ENCODE measurements around the gene CFDP1.
A peak's percentile ranks its signal among the peaks of the same experiment; 100 is the strongest.

The CFDP1 gene

GRCh38 chr16:75398333-75398732 lies 35.0 kb downstream of the CFDP1 start:
- Histone ChIP-seq H3K27ac (ENCODE audit: insufficient read depth in 1 of 2, low read depth in 1 of 2, low read length in 2 of 2, poor library complexity in 1 of 2, severe bottlenecking in 2 of 2) (no peak overlapping the region), H3K9me3 (ENCODE audit: control extremely low read depth in 1 of 5, control insufficient read depth in 4 of 5, insufficient read depth in 2 of 5, low read depth in 1 of 5, low read length in 4 of 5) (no peaks in the 10 kb centered on the region), H3K4me3 (ENCODE audit: control insufficient read depth in 1 of 7, extremely low read depth in 1 of 7, insufficient read depth in 4 of 7, low read depth in 2 of 7, low read length in 6 of 7) (no peak overlapping the region), H3K4me1 (ENCODE audit: control extremely low read depth in 1 of 4, control insufficient read depth in 4 of 4, insufficient read depth in 4 of 4, low read length in 3 of 4) (peaks cover 0 to 10% (median 4%) of the 10 kb centered on the region in 4 experiments), H3K27me3 (replicated peaks in 2 of 5; ENCODE audit: control insufficient read depth in 4 of 5, insufficient read depth in 5 of 5, low read length in 4 of 5) (no peaks in the 10 kb centered on the region), H3K36me3 (ENCODE audit: control insufficient read depth in 4 of 4, insufficient read depth in 4 of 4, low read length in 3 of 4) (peaks cover 4 to 17% (median 9%) of the 10 kb centered on the region in 4 experiments)
- ChIA-PET POLR2A (no interaction called here), CTCF (interaction anchor here (0.8 to 1.4 kb wide), 2 partner anchors 164 to 199 kb away, joined by 3 read pairs; no protein-coding TSS in a partner anchor)
- WGBS (ENCODE audit: insufficient coverage), result 91% methylated on average over 1 of the region's 1 CpG
- DNase-seq, result no peak

- WGBS (ENCODE audit: insufficient coverage), result 100% methylated on average over 5 of the region's 5 CpGs
- no peak overlapping the region for H3K27ac ChIP-seq (ENCODE audit: insufficient read depth in 1 of 2, low read depth in 1 of 2, low read length in 2 of 2, poor library complexity in 1 of 2, severe bottlenecking in 2 of 2)
- ChIA-PET POLR2A (no interaction called here), CTCF (interaction anchor here (0.9 to 2.7 kb wide), 2 partner anchors 95 to 196 kb away, joined by 3 to 7 read pairs; no protein-coding TSS in a partner anchor)
- peaks cover 13 to 37% (median 20%) of the 10 kb centered on the region in 4 experiments for H3K36me3 ChIP-seq (ENCODE audit: control insufficient read depth in 4 of 4, insufficient read depth in 4 of 4, low read length in 3 of 4)
- H3K27me3 ChIP-seq (replicated peaks in 2 of 5; ENCODE audit: control insufficient read depth in 4 of 5, insufficient read depth in 5 of 5, low read length in 4 of 5), result peaks cover 0 to 12% (median 4%) of the 10 kb centered on the region in 5 experiments
- H3K4me1 ChIP-seq (ENCODE audit: control extremely low read depth in 1 of 4, control insufficient read depth in 4 of 4, insufficient read depth in 4 of 4, low read length in 3 of 4), result no peaks in the 10 kb centered on the region
- DNase-seq, result no peak
- no peak overlapping the region for H3K4me3 ChIP-seq (ENCODE audit: control insufficient read depth in 1 of 7, extremely low read depth in 1 of 7, insufficient read depth in 4 of 7, low read depth in 2 of 7, low read length in 6 of 7)
- no peaks in the 10 kb centered on the region for H3K9me3 ChIP-seq (ENCODE audit: control extremely low read depth in 1 of 5, control insufficient read depth in 4 of 5, insufficient read depth in 2 of 5, low read depth in 1 of 5, low read length in 4 of 5)
These were observed 38.4 kb downstream of the CFDP1 start for GRCh38 chr16:75394941-75395340.

GRCh38 chr16:75392906-75393305 lies 40.4 kb downstream of the CFDP1 start:
- H3K36me3 ChIP-seq (ENCODE audit: control insufficient read depth in 4 of 4, insufficient read depth in 4 of 4, low read length in 3 of 4), result peaks cover 16 to 46% (median 23%) of the 10 kb centered on the region in 4 experiments
- no peaks in the 10 kb centered on the region for H3K4me1 ChIP-seq (ENCODE audit: control extremely low read depth in 1 of 4, control insufficient read depth in 4 of 4, insufficient read depth in 4 of 4, low read length in 3 of 4)
- ChIA-PET POLR2A (no interaction called here), CTCF (interaction anchor here (0.6 to 4.8 kb wide), 5 partner anchors 9 to 371 kb away, joined by 3 to 33 read pairs (median 5); no protein-coding TSS in a partner anchor)
- no peaks in the 10 kb centered on the region for H3K9me3 ChIP-seq (ENCODE audit: control extremely low read depth in 1 of 5, control insufficient read depth in 4 of 5, insufficient read depth in 2 of 5, low read depth in 1 of 5, low read length in 4 of 5)
- 100% methylated on average over 2 of the region's 2 CpGs for WGBS (ENCODE audit: insufficient coverage)
- peaks cover 0 to 18% (median 4%) of the 10 kb centered on the region in 5 experiments for H3K27me3 ChIP-seq (replicated peaks in 2 of 5; ENCODE audit: control insufficient read depth in 4 of 5, insufficient read depth in 5 of 5, low read length in 4 of 5)
- H3K27ac ChIP-seq (ENCODE audit: insufficient read depth in 1 of 2, low read depth in 1 of 2, low read length in 2 of 2, poor library complexity in 1 of 2, severe bottlenecking in 2 of 2), result no peak overlapping the region
- DNase-seq, result no peak
- H3K4me3 ChIP-seq (ENCODE audit: control insufficient read depth in 1 of 7, extremely low read depth in 1 of 7, insufficient read depth in 4 of 7, low read depth in 2 of 7, low read length in 6 of 7), result no peak overlapping the region

DNA sequence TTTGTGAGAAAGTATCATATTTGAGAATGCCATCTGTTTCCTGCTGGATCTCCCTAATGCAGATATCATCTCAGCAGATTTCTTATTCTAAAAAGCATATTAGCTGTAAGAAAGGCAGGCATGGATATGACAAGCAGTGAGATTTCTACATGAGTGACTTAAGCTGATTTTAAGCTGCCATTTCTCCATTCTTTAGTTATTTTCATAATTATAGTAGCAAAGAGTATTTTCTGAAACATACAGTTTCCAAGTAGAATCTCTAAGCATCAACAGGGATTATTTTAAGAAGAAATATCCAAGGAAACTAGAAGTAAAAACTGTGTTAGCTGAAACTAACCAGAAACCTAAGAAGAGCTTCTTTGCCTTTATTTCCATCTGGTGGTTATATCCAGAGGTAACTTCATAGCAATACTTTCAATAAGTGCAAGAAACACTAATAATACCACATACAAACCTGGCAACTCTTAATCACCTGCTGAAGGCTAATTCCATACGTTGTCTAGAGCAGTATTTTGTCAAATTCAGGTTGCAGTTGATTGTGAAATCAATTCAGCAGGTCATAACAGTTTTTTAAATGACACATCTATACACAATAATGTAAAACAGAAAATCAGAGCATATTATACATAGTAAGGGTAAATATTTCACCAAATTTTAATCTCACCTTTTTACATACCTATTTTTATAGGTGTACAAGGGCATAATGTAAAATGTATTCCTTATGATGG lies 42.2 kb downstream of the CFDP1 start:
- ChIA-PET POLR2A (interaction anchor here (0.5 to 0.6 kb wide), 2 partner anchors 9 to 157 kb away, joined by 3 to 5 read pairs; no protein-coding TSS in a partner anchor), CTCF (interaction anchor here (1.1 to 4.8 kb wide), 7 partner anchors 9 to 375 kb away, joined by 3 to 33 read pairs (median 4); no protein-coding TSS in a partner anchor)
- H3K27me3 ChIP-seq (replicated peaks in 2 of 5; ENCODE audit: control insufficient read depth in 4 of 5, insufficient read depth in 5 of 5, low read length in 4 of 5), result peaks cover 0 to 18% (median 6%) of the 10 kb centered on the region in 5 experiments
- WGBS (ENCODE audit: insufficient coverage), result no CpG with 5 or more reads among the region's 1 CpG
- no peaks in the 10 kb centered on the region for H3K9me3 ChIP-seq (ENCODE audit: control extremely low read depth in 1 of 5, control insufficient read depth in 4 of 5, insufficient read depth in 2 of 5, low read depth in 1 of 5, low read length in 4 of 5)
- H3K4me3 ChIP-seq (ENCODE audit: control insufficient read depth in 1 of 7, extremely low read depth in 1 of 7, insufficient read depth in 4 of 7, low read depth in 2 of 7, low read length in 6 of 7), result no peak overlapping the region
- no peak overlapping the region for H3K27ac ChIP-seq (ENCODE audit: insufficient read depth in 1 of 2, low read depth in 1 of 2, low read length in 2 of 2, poor library complexity in 1 of 2, severe bottlenecking in 2 of 2)
- H3K36me3 ChIP-seq (ENCODE audit: control insufficient read depth in 4 of 4, insufficient read depth in 4 of 4, low read length in 3 of 4), result peaks cover 16 to 53% (median 24%) of the 10 kb centered on the region in 4 experiments
- no peaks in the 10 kb centered on the region for H3K4me1 ChIP-seq (ENCODE audit: control extremely low read depth in 1 of 4, control insufficient read depth in 4 of 4, insufficient read depth in 4 of 4, low read length in 3 of 4)
- DNase-seq, result peak in 1 of 3 donors; percentile 24

- ChIA-PET POLR2A (no interaction called here), CTCF (interaction anchor here (0.6 to 4.8 kb wide), 11 partner anchors 9 to 662 kb away, joined by 3 to 33 read pairs (median 3); no protein-coding TSS in a partner anchor)
- 100% methylated on average over 1 of the region's 2 CpGs for WGBS (ENCODE audit: insufficient coverage)
- DNase-seq, result no peak
- no peaks in the 10 kb centered on the region for H3K9me3 ChIP-seq (ENCODE audit: control extremely low read depth in 1 of 5, control insufficient read depth in 4 of 5, insufficient read depth in 2 of 5, low read depth in 1 of 5, low read length in 4 of 5)
- no peaks in the 10 kb centered on the region for H3K4me1 ChIP-seq (ENCODE audit: control extremely low read depth in 1 of 4, control insufficient read depth in 4 of 4, insufficient read depth in 4 of 4, low read length in 3 of 4)
- H3K27me3 ChIP-seq (replicated peaks in 2 of 5; ENCODE audit: control insufficient read depth in 4 of 5, insufficient read depth in 5 of 5, low read length in 4 of 5), result peaks cover 0 to 20% (median 9%) of the 10 kb centered on the region in 5 experiments
- H3K4me3 ChIP-seq (ENCODE audit: control insufficient read depth in 1 of 7, extremely low read depth in 1 of 7, insufficient read depth in 4 of 7, low read depth in 2 of 7, low read length in 6 of 7), result no peak overlapping the region
- H3K27ac ChIP-seq (ENCODE audit: insufficient read depth in 1 of 2, low read depth in 1 of 2, low read length in 2 of 2, poor library complexity in 1 of 2, severe bottlenecking in 2 of 2), result no peak overlapping the region
- H3K36me3 ChIP-seq (ENCODE audit: control insufficient read depth in 4 of 4, insufficient read depth in 4 of 4, low read length in 3 of 4), result peaks cover 12 to 45% (median 21%) of the 10 kb centered on the region in 4 experiments
These were observed 44.1 kb downstream of the CFDP1 start for GRCh38 chr16:75389096-75389690.

DNA sequence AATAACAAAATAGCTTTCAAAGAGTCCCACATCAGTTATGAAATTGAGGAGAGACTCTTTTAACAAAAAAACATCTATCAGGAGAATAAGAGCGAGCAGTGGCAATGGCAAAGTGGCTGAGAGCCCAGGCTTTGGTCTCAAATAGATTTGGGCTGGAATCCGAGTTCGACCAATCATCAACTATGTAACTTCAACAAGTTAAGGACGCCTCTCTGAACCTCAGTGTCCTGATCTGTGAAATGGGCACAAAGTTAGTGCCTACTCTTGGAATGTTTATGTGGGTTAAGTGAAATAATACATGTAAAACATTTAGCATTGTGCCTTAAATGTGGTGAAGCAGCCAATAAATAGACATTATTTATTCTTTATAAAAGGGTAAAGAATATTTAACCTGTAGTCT lies 45.4 kb downstream of the CFDP1 start:
- no peaks in the 10 kb centered on the region for H3K9me3 ChIP-seq (ENCODE audit: control extremely low read depth in 1 of 5, control insufficient read depth in 4 of 5, insufficient read depth in 2 of 5, low read depth in 1 of 5, low read length in 4 of 5)
- H3K36me3 ChIP-seq (ENCODE audit: control insufficient read depth in 4 of 4, insufficient read depth in 4 of 4, low read length in 3 of 4), result peaks cover 12 to 41% (median 17%) of the 10 kb centered on the region in 4 experiments
- no peaks in the 10 kb centered on the region for H3K4me1 ChIP-seq (ENCODE audit: control extremely low read depth in 1 of 4, control insufficient read depth in 4 of 4, insufficient read depth in 4 of 4, low read length in 3 of 4)
- H3K27me3 ChIP-seq (replicated peaks in 2 of 5; ENCODE audit: control insufficient read depth in 4 of 5, insufficient read depth in 5 of 5, low read length in 4 of 5), result peaks cover 0 to 32% (median 9%) of the 10 kb centered on the region in 5 experiments
- no peak overlapping the region for H3K4me3 ChIP-seq (ENCODE audit: control insufficient read depth in 1 of 7, extremely low read depth in 1 of 7, insufficient read depth in 4 of 7, low read depth in 2 of 7, low read length in 6 of 7)
- WGBS (ENCODE audit: insufficient coverage), result no CpG with 5 or more reads among the region's 4 CpGs
- DNase-seq, result no peak
- POLR2A ChIA-PET, result no interaction called here
- H3K27ac ChIP-seq (ENCODE audit: insufficient read depth in 1 of 2, low read depth in 1 of 2, low read length in 2 of 2, poor library complexity in 1 of 2, severe bottlenecking in 2 of 2), result no peak overlapping the region
- CTCF ChIA-PET, result interaction anchor here (0.6 to 2.2 kb wide), 5 partner anchors 14 to 191 kb away, joined by 3 to 20 read pairs (median 11); no protein-coding TSS in a partner anchor

All from common myeloid progenitor, CD34-positive (primary cell).